Activated T-cell treated with anti-CD3 and anti-CD28 coated beads, Interleukin-2, amount 50 U/mL, for 1 hour (primary cell): ENCODE results near the gene PKP3.
"Not testable (repeated sequence)": the region's sequence is repeated elsewhere in the genome, so short reads cannot be mapped to it uniquely, and the experiment has no call there.

Source experiments
- DNase-seq: peaks from one replicate; pipeline ENCODE4 v3.0.0-alpha.2; 2020

PKP3 gene

GRCh38 chr11:394034-394857 is at the start of gene PKP3:
Gene PKP3 (plus strand): TSS chr11:394209. CDS start chr11:394293, 84 bp downstream.
- no peak for DNase-seq

DNA sequence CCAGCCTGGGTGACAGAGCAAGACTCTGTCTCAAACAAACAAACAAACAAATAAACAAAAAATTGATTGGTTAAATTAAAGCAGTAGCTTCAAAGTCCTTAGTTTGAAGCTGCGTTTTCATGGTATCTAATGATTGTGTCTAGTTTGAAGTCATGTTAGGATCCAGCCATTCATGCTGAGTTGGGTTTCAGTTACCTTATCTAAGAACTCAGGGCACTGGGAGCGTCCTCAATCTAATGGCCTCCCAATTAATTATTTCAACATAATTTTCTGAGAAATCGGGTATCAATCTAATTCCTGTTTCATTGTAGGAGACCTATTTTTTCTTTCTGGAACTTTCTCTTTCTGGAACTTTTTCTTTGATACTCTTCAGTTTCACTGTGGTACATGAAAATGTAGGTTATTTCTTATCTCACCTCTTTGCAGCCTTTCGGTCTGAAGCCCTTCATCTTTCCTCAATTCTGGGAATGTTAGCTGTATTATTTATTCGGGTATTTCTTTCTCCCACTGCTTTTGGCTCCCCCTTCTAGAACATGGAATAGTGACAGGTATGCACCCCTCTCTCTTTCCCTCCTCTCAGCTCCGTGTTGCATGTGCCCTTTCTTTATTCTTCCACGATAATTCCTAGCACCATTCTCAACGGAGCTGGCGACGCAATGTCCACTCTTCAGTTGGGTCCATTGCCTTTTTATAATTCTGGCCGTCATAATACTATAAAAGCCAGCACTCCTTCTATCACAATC is 49.0 kb upstream of the PKP3 start:
- DNase-seq, result no peak

DNA sequence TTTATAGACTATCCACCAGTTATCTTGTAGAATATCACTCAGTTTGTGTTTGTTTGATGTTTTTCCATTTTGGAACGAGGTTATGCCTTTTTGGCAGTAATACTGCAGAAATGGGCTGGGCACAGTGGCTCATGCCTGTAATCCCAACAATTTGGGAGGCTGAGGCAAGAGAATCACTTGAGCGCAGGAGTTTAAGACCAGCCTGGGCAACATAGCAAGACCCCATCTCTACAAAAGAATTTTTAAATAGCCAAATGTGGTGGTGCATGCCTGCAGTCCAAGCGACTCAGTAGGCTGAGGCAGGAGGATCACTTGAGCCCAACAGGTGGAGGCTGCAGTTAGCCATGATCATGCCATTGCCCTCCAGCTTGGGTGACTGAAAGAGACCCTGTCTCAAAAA is 47.5 kb upstream of the PKP3 start:
- no peak for DNase-seq

- DNase-seq, result not testable (repeated sequence)
Measured at GRCh38 chr11:349270-349954, 44.6 kb upstream of the PKP3 start.

DNA sequence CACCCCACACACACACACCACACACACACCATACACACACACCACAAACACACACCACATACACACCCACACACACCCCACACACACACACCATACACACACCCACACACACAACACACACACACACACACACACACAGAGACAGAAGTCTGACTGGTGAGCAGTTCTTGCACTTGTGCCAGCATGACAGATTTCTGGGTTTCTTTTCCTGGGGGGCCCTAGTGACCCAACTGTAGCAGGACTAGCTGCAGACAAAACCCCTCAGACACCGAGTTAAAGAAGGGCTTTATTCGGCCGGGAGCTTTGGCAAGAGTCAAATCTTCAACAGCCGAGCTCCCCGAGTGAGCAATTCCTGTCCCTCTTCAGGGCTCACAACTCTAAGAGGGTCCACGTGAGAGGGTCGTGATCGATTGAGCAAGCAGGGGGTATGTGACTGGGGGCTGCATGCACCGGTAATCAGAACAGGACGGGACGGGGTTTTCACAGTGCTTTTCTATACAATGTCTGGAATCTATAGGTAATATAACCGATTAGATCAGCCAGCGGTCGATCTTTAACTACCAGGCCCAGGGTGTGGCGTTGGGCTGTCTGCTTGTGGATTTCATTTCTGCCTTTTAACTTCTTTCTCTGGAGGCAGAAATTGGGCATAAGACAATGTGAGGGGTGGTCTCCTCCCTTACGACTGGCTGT is 43.8 kb upstream of the PKP3 start:
- DNase-seq, result not testable (repeated sequence)

DNA sequence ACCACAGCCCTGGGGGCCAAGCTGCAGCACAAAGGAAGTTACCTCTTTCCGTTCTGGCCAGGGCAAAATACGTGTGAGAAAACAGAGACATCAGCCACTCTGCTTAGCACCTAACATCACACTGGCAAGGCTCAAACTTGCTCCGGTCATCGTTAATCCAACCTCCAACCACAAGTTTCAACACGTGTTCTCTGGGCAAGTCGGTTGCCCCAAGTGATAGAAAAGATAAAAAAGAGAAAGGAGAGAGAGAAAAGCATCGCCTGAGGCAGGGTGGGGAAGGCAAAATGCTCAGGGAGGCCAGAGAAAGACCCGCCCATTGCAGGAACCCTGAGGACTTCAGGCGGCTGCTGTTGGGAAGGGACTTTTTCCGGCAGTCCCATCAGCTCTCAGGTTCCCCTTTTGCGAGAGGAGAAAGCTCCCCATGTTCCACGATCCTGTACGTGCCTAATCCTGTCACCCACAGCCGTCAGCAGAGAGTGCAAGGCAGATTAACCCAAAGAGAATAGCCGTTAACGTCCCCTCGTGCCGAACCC is 43.2 kb upstream of the PKP3 start:
- no peak for DNase-seq

- no peak for DNase-seq
Measured at GRCh38 chr11:351411-351810, 42.6 kb upstream of the PKP3 start.

DNA sequence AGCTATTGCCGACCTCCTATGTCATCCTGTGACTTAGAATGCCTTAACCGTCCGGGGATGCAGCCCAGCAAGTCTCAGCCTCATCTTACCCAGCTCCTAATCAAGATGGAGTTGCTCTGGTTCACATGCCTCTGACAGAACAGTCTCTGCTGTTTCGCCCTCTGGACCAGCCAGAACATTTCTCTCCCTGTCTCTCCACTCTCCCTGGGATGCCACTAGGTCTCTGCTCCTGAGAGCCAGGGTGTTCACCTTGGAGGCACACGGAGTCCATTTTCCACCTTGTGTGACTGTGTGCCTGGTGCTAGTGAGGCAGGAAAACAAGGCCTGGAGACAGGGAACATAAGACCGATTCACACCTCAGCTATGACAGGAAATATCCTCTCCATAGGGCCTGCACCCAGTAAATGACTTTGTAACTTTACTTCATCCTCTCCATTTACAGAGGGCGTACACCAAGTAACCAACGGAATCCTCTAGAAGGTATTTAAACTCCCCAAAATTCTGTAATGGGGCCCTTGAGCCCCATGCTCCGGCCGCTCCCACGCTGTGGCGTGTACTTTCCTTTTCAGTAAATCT is 41.5 kb upstream of the PKP3 start:
- DNase-seq, result no peak

GRCh38 chr11:353179-353873 is 40.7 kb upstream of the PKP3 start:
- no peak for DNase-seq

DNA sequence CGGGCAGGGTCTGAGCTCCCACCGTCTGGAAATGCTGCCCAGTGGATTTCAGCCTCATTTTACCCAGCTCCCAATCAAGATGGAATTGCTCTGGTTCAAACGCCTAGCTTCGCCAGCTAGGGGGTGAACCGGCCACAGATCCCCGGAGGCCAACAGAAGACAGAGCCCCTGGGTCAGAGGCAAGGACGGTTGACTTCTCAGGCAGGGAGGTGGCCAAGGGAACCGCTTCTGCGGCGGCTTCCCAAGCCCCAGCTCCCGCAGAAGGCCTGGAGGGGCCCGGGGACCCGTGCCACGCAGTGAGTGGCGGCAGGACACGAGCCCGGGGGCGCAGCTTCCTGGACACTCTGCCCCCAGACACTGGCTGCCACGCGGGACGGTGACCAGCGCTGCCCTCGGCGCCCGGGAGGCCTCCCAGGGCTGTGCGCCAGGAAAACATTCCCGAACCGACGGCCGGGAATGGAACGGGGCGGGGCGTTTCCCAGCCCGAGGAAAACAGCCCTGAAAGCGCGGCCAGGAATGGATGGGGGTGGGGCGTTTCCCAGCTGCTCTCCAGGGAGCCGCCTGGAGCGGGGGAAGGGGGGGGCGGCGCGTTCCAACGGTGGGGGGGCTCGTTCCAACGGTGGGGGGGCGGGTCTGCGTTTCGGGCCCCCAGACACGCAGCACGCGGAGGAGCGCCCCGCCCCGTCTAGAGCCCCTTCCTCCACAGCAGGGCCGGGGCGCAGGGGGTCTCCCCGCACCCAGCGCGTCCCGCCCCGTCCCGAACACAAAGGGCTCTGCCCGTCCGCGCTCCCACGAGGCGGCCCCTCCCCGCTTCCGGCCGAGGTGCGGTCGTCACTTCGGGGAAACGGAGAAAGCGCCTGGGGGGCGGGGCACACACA is 38.2 kb upstream of the PKP3 start:
- DNase-seq, result peak; percentile 82

- DNase-seq, result no peak
Measured at GRCh38 chr11:356610-357009, 37.4 kb upstream of the PKP3 start.

DNA sequence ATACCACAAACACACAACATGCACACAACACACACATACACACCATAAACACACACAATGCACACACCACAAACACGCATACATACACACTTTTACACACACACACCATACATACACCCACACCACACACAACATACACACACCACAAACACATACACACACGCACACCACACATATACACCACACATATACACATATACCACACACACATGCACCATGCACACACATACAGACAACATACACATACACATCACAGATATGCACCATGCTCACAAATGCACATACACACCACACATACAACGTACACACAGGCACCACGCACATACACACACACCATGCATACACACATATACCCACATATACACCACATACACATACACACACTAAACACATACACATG is 36.4 kb upstream of the PKP3 start:
- no peak for DNase-seq

DNA sequence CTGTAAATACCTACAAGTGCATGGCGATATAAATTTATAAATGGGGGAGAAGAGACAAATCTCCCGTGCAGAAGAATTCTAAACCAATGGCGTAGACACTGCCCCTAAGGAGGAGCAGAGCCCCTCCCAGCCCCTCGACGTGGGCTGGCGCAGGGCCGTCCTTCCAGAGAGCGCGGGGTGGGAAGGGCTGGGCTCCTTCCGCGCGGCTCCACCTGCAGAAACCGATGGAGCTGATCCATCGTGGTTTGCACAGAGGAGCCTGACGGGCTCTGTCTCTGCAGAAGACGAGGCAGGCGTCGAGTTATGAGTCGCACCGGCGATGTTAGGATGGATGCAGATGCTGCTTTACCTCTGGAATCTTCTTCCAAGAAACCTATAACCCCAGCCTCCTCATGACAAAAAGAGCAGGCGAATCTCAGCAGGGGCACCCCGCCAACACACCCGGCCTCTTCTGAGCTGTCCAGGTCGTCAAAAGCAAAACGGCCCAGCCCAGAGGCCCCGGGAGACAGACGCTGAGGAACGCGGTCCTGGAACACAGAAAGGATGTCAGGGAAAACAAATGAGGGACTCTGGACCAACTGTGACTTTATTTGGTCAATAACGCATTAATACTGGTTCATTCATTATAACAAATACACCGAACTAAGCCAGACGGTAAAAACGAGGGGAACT is 35.7 kb upstream of the PKP3 start:
- no peak for DNase-seq

DNA sequence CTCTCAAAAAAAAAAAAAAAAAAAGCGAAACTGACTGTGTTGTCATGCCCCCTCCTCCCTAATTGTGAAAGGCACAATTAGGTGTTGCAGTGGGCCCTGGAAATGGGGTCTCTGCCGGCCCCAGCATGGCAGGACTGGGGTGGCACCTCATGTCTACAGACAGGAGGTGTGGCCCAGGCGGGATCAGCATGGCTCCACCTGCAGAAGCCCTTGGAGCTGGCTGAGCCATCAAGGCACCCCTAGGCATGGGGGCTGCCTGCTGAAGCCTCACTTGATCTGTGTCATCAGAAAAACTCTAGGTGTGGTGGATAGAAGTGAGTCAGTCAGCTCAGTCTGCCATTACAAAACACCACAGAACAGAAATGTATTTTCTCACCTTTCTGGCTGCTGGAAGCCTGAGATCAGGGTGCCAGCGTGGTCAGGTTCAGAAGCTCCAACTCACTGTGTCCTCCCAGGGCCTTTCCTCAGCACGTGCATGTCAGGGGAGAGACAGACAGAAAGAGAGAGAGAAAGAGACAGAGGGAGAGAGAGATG is 34.8 kb upstream of the PKP3 start:
- DNase-seq, result no peak

GRCh38 chr11:360326-361280 is 33.4 kb upstream of the PKP3 start:
- no peak for DNase-seq

GRCh38 chr11:362642-363442 is 31.2 kb upstream of the PKP3 start:
- DNase-seq, result no peak

GRCh38 chr11:363443-363805 is 30.6 kb upstream of the PKP3 start:
- DNase-seq, result peak; percentile 7
